ENCODE data around the gene FNIP2.
"Not testable (repeated sequence)": the region's sequence is repeated elsewhere in the genome, so short reads cannot be mapped to it uniquely, and the experiment has no call there.

Gene FNIP2

GRCh38 chr4:158758142-158758541 lies 10.7 kb upstream of the FNIP2 start:
- TF ChIP-seq, protein P1, sequence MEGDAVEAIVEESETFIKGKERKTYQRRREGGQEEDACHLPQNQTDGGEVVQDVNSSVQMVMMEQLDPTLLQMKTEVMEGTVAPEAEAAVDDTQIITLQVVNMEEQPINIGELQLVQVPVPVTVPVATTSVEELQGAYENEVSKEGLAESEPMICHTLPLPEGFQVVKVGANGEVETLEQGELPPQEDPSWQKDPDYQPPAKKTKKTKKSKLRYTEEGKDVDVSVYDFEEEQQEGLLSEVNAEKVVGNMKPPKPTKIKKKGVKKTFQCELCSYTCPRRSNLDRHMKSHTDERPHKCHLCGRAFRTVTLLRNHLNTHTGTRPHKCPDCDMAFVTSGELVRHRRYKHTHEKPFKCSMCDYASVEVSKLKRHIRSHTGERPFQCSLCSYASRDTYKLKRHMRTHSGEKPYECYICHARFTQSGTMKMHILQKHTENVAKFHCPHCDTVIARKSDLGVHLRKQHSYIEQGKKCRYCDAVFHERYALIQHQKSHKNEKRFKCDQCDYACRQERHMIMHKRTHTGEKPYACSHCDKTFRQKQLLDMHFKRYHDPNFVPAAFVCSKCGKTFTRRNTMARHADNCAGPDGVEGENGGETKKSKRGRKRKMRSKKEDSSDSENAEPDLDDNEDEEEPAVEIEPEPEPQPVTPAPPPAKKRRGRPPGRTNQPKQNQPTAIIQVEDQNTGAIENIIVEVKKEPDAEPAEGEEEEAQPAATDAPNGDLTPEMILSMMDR (IDR thresholded peaks at IDR 0.05), result no peak
- Histone ChIP-seq H3K36me3 (no peaks in the 10 kb centered on the region), H3K4me3 (no peak overlapping the region), H3K27ac (no peak overlapping the region), H3K27me3 (no peaks in the 10 kb centered on the region), H3K9me3 (no peaks in the 10 kb centered on the region), H3K4me1 (no peaks in the 10 kb centered on the region)
- DNase-seq, result no peak
- intact Hi-C loops (cut with DNase I; ENCODE audit: low total_unique reads), result no loop called here

DNA sequence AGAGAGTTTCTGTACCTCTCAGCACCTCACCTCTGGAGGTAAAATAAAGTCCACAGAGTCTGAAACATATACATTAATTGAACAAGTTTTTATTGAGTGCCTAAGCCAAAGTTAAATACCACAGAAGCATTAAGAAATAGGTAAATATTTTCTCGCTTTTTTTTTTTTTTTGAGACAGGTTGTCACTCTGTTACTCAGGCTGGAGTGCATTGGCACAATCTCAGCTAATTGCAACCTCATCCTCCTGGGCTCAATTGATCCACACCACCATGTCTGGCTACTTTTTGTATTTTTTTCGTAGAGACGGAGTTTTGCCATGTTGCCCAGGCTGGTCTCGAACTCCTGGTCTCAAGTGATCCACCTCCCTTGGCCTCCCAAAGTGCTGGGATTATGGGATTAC lies 10.1 kb upstream of the FNIP2 start:
- Histone ChIP-seq H3K27me3 (no peaks in the 10 kb centered on the region), H3K4me3 (no peak overlapping the region), H3K4me1 (no peaks in the 10 kb centered on the region), H3K9me3 (no peaks in the 10 kb centered on the region), H3K36me3 (no peaks in the 10 kb centered on the region), H3K27ac (no peak overlapping the region)
- intact Hi-C loops (cut with DNase I; ENCODE audit: low total_unique reads), result no loop called here
- TF ChIP-seq, protein P1 (IDR thresholded peaks at IDR 0.05), result no peak
- DNase-seq, result no peak

DNA sequence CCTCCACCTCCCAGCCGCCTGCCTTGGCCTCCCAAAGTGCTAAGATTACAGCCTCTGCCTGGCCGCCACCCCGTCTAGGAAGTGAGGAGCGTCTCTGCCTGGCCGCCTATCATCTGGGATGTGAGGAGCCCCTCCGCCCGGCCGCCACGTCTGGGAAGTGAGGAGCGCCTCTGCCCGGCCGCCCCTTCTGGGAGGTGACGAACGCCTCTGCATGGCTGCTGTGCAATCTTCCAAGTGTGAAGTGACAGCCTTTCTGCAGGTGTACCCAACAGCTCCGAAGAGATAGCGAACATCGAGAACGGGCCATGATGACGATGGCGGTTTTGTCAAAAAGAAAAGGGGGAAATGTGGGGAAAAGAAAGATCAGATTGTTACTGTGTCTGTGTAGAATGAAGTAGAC lies 9.3 kb upstream of the FNIP2 start:
- DNase-seq; H3K27ac ChIP-seq; H3K9me3 ChIP-seq; intact Hi-C loops (cut with DNase I; ENCODE audit: low total_unique reads); H3K4me1 ChIP-seq; H3K27me3 ChIP-seq; H3K4me3 ChIP-seq; H3K36me3 ChIP-seq: not testable (repeated sequence)

GRCh38 chr4:158760866-158761265 lies 8.0 kb upstream of the FNIP2 start:
- TF ChIP-seq, protein P1 (IDR thresholded peaks at IDR 0.05), result no peak
- H3K27ac ChIP-seq, result no peak overlapping the region
- no peak overlapping the region for H3K4me3 ChIP-seq
- no peak for DNase-seq
- no peaks in the 10 kb centered on the region for H3K9me3 ChIP-seq
- H3K27me3 ChIP-seq, result no peaks in the 10 kb centered on the region
- no peaks in the 10 kb centered on the region for H3K36me3 ChIP-seq
- intact Hi-C loops (cut with DNase I; ENCODE audit: low total_unique reads), result no loop called here
- H3K4me1 ChIP-seq, result no peaks in the 10 kb centered on the region

DNA sequence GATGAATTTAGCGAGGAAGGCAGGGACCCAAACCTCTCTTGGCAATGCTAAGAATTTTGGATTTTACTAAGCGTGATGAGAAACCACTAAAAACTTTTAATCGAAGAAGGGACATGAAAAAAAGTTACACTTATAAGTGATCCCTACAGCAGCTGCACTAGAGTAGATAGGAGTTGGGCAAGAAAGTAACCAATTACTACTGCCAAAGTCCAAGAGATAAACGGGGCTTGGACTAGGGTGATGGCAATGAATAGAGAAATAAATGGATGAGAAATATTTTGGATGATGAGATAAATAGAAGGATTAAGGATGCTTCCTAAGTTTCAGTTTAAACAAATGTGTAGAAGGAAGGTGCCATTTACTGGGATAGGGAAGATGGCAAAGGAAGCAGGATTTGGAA lies 6.3 kb upstream of the FNIP2 start:
- H3K27me3 ChIP-seq, result no peaks in the 10 kb centered on the region
- intact Hi-C loops (cut with DNase I; ENCODE audit: low total_unique reads), result no loop called here
- DNase-seq, result no peak
- H3K36me3 ChIP-seq, result no peaks in the 10 kb centered on the region
- no peak overlapping the region for H3K4me3 ChIP-seq
- TF ChIP-seq, protein P1 (IDR thresholded peaks at IDR 0.05), result no peak
- H3K27ac ChIP-seq, result no peak overlapping the region
- no peaks in the 10 kb centered on the region for H3K4me1 ChIP-seq
- no peaks in the 10 kb centered on the region for H3K9me3 ChIP-seq

DNA sequence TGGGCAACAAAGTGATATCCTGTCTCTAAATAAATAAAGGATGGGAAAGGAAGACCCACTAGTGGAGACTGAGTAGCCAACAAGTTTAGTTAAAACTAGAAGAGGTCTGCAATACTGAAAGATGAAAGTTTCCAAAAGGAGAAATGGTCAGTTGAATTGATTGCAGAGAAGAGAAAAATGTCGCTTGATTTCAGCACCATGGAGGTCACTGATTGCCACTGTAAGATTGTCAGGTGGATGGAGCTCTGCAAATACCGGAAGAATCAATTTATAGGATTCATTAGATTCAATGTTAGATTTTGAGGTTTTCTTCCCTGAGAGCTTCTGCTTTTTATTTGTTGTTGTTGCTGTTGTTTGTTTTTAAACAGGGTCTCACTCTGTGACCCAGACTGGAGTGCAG lies 5.4 kb upstream of the FNIP2 start:
- TF ChIP-seq, protein P1 (IDR thresholded peaks at IDR 0.05), result no peak
- no peak for DNase-seq
- no peaks in the 10 kb centered on the region for H3K9me3 ChIP-seq
- H3K4me1 ChIP-seq, result peaks cover 0 to 8% (median 2%) of the 10 kb centered on the region in 4 donors
- no peaks in the 10 kb centered on the region for H3K36me3 ChIP-seq
- no peak overlapping the region for H3K27ac ChIP-seq
- H3K27me3 ChIP-seq, result no peaks in the 10 kb centered on the region
- no peak overlapping the region for H3K4me3 ChIP-seq
- intact Hi-C loops (cut with DNase I; ENCODE audit: low total_unique reads), result no loop called here

Data from tibial artery (tissue), 4 donors.